ENCODE measurements around the gene PRR3. TPM values are rescaled to one million over a fixed set of nuclear protein-coding genes. Genes with fewer than 3 reads are reported as not detected.

PRR3 gene
- polyA plus RNA-seq, 1 of the 3 experiments (the other 2 are of a cell fraction): 21.2 TPM

GRCh38 chr6:30589754-30590358, 32.8 kb downstream of the PRR3 start:
- H3K9me2 ChIP-seq: no peaks in the 10 kb centered on the region
- H2AFZ ChIP-seq (ENCODE audit: low read depth): no peak overlapping the region
- H3K79me2 ChIP-seq (ENCODE audit: insufficient read depth): peaks cover 5% of the 10 kb centered on the region; the same call in 1 of the 2 replicates
- H3K9me3 ChIP-seq: no peaks in the 10 kb centered on the region
- H3F3A ChIP-seq (replicated peaks; ENCODE audit: insufficient read depth): peaks cover 17% of the 10 kb centered on the region
- H3K9ac ChIP-seq: no peak overlapping the region
- 96% methylated on average over 15 of the region's 15 CpGs for WGBS (ENCODE audit: low lambda C conversion rate)
- H3K27me3 ChIP-seq (ENCODE audit: insufficient read depth): no peaks in the 10 kb centered on the region
- H4K20me1 ChIP-seq (ENCODE audit: insufficient read depth): 0 out of 2 replicates have a peak, but pooled peaks cover 4% of the 10 kb centered on the region
- H3K4me2 ChIP-seq: no peak overlapping the region
- TF ChIP-seq YY1 (IDR thresholded peaks at IDR 0.05; ENCODE audit: low read depth): no peak
- TF ChIP-seq EP300 (IDR thresholded peaks at IDR 0.05; ENCODE audit: borderline replicate concordance in 1 of 2, low read depth in 1 of 2, low read length in 1 of 2): no peak
- TF ChIP-seq TAF1 (IDR thresholded peaks at IDR 0.05; ENCODE audit: borderline replicate concordance, low read depth, low read length): no peak
- TF ChIP-seq, protein P1, sequence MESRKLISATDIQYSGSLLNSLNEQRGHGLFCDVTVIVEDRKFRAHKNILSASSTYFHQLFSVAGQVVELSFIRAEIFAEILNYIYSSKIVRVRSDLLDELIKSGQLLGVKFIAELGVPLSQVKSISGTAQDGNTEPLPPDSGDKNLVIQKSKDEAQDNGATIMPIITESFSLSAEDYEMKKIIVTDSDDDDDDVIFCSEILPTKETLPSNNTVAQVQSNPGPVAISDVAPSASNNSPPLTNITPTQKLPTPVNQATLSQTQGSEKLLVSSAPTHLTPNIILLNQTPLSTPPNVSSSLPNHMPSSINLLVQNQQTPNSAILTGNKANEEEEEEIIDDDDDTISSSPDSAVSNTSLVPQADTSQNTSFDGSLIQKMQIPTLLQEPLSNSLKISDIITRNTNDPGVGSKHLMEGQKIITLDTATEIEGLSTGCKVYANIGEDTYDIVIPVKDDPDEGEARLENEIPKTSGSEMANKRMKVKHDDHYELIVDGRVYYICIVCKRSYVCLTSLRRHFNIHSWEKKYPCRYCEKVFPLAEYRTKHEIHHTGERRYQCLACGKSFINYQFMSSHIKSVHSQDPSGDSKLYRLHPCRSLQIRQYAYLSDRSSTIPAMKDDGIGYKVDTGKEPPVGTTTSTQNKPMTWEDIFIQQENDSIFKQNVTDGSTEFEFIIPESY (IDR thresholded peaks at IDR 0.05; ENCODE audit: borderline replicate concordance, low read depth): no peak
- TF ChIP-seq TCF12 (IDR thresholded peaks at IDR 0.05): no peak
- TF ChIP-seq FOXM1 (IDR thresholded peaks at IDR 0.05; ENCODE audit: low read depth): no peak
- no peak for TF ChIP-seq RCOR1 (IDR thresholded peaks at IDR 0.05; ENCODE audit: low read length)
- TF ChIP-seq, protein P2, sequence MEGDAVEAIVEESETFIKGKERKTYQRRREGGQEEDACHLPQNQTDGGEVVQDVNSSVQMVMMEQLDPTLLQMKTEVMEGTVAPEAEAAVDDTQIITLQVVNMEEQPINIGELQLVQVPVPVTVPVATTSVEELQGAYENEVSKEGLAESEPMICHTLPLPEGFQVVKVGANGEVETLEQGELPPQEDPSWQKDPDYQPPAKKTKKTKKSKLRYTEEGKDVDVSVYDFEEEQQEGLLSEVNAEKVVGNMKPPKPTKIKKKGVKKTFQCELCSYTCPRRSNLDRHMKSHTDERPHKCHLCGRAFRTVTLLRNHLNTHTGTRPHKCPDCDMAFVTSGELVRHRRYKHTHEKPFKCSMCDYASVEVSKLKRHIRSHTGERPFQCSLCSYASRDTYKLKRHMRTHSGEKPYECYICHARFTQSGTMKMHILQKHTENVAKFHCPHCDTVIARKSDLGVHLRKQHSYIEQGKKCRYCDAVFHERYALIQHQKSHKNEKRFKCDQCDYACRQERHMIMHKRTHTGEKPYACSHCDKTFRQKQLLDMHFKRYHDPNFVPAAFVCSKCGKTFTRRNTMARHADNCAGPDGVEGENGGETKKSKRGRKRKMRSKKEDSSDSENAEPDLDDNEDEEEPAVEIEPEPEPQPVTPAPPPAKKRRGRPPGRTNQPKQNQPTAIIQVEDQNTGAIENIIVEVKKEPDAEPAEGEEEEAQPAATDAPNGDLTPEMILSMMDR (IDR thresholded peaks at IDR 0.05): no peak
- TF ChIP-seq NFIC (IDR thresholded peaks at IDR 0.05; ENCODE audit: borderline replicate concordance): no peak
- TF ChIP-seq, protein P3, sequence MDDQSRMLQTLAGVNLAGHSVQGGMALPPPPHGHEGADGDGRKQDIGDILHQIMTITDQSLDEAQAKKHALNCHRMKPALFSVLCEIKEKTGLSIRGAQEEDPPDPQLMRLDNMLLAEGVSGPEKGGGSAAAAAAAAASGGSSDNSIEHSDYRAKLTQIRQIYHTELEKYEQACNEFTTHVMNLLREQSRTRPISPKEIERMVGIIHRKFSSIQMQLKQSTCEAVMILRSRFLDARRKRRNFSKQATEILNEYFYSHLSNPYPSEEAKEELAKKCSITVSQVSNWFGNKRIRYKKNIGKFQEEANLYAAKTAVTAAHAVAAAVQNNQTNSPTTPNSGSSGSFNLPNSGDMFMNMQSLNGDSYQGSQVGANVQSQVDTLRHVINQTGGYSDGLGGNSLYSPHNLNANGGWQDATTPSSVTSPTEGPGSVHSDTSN (IDR thresholded peaks at IDR 0.05): no peak
- no peak for TF ChIP-seq GATA2 (CRISPR knock-in tag; IDR thresholded peaks at IDR 0.05)
- TF ChIP-seq RFX5 (IDR thresholded peaks at IDR 0.05; ENCODE audit: low read length): no peak
- TF ChIP-seq TEAD4 (IDR thresholded peaks at IDR 0.05; ENCODE audit: borderline replicate concordance, insufficient read depth): no peak
- TF ChIP-seq CHD2 (IDR thresholded peaks at IDR 0.05; ENCODE audit: low read length, partially characterized antibody): no peak
- TF ChIP-seq NRF1 (IDR thresholded peaks at IDR 0.05; ENCODE audit: low read depth, low read length): no peak
- TF ChIP-seq RAD21 (IDR thresholded peaks at IDR 0.05; ENCODE audit: low read length): no peak
- TF ChIP-seq ELF1 (IDR thresholded peaks at IDR 0.05): no peak
- TF ChIP-seq, protein P4, sequence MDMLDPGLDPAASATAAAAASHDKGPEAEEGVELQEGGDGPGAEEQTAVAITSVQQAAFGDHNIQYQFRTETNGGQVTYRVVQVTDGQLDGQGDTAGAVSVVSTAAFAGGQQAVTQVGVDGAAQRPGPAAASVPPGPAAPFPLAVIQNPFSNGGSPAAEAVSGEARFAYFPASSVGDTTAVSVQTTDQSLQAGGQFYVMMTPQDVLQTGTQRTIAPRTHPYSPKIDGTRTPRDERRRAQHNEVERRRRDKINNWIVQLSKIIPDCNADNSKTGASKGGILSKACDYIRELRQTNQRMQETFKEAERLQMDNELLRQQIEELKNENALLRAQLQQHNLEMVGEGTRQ (IDR thresholded peaks at IDR 0.05; ENCODE audit: borderline replicate concordance, low read depth, low read length): no peak
- TF ChIP-seq GABPA (IDR thresholded peaks at IDR 0.05; ENCODE audit: low read depth): no peak
- CTCF ChIA-PET: interaction anchor here (0.9 to 2.6 kb wide), 6 partner anchors 10 to 83 kb away, joined by 3 to 11 read pairs (median 4); partner anchors contain the start of gene DHX16
- no peak overlapping the region for H3K4me3 ChIP-seq (ENCODE audit: low read depth in 2 of 2, low read length in 1 of 2)
- POLR2A ChIA-PET: interaction anchor here (0.6 to 2.3 kb wide), 3 partner anchors 11 to 25 kb away, joined by 3 to 8 read pairs (median 6); partner anchors contain the start of gene ABCF1
- H3K27ac ChIP-seq (ENCODE audit: low read depth in 2 of 2, low read length in 1 of 2): no peak overlapping the region
- no peak for DNase-seq
- peaks cover 50 to 56% of the 10 kb centered on the region in 2 experiments for H3K36me3 ChIP-seq (replicated peaks in 1 of 2; ENCODE audit: control insufficient read depth in 1 of 2, insufficient read depth in 2 of 2, low read length in 1 of 2)
- H3K4me1 ChIP-seq (ENCODE audit: control insufficient read depth in 1 of 2, insufficient read depth in 2 of 2, low read depth in 1 of 2, low read length in 1 of 2): no peaks in the 10 kb centered on the region
